Body of pancreas (tissue), 4 donors: ENCODE results near the gene SORT1.

ENCODE experiments used
- CTCF ChIP-seq, 7 experiments: fragments of 450-650 bp in 4 of 7; fragments of 200-600 bp in 3 of 7; sonication (generic) in 3 of 7; IDR thresholded peaks; one replicate each; pipeline ENCODE4 v1.5.1; 2016 to 2019; ENCODE audit warnings: antibody characterized with exemption in 7 of 7
- POLR2A ChIP-seq, 3 donors: fragments of 450-650 bp; IDR thresholded peaks; one replicate each; pipeline ENCODE4 v1.6.1; 2016; ENCODE audit warnings: antibody characterized with exemption in 3 of 3, mild to moderate bottlenecking in 2 of 3

- TF ChIP-seq CTCF (IDR thresholded peaks at IDR 0.05), result no peak
- TF ChIP-seq POLR2A (IDR thresholded peaks at IDR 0.05), result peak in 1 of 3 donors; percentile 39
These were observed 4.7 kb downstream of the SORT1 start for GRCh38 chr1:109392788-109393616.
